ENCODE results near the gene C1QB.

The C1QB gene

DNA sequence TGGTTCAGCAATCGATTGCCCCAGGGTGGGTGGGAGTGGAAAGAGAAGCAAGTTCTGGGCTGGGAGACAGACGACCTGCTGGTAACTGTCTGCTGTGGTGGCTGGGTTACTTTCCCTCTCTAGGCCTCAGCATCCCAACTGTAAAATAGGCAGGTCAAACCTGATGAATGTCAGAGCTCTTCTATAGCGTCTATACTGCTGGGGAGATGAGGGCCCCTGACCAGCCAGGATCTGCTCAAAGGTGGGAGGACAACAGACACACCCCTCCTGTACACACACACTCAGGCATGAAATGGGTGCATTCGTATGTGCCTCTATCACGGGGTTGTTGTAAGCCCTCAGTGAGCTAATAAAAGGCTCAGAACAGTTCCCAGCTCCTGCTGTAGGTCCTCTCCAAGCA, 44.9 kb downstream of the C1QB start:
- TF ChIP-seq ESRRG (CRISPR knock-in tag; IDR thresholded peaks at IDR 0.05) (no peak), ZFP30 (CRISPR knock-in tag; IDR thresholded peaks at IDR 0.05) (no peak), ZNF70 (CRISPR knock-in tag; IDR thresholded peaks at IDR 0.05) (no peak), ZC3H10 (CRISPR knock-in tag; IDR thresholded peaks at IDR 0.05) (no peak), TCF4 (CRISPR knock-in tag; IDR thresholded peaks at IDR 0.05; ENCODE audit: borderline replicate concordance) (no peak), ZNF565 (CRISPR knock-in tag; conservative IDR thresholded peaks at IDR 0.05; ENCODE audit: low read depth) (no peak), ISL1 (CRISPR knock-in tag; IDR thresholded peaks at IDR 0.05) (no peak), BACH2 (CRISPR knock-in tag; IDR thresholded peaks at IDR 0.05; ENCODE audit: borderline replicate concordance) (no peak), ZNF8 (CRISPR knock-in tag; IDR thresholded peaks at IDR 0.05) (no peak), OSR1 (CRISPR knock-in tag; IDR thresholded peaks at IDR 0.05) (no peak), SNAI2 (CRISPR knock-in tag; IDR thresholded peaks at IDR 0.05) (no peak), PATZ1 (CRISPR knock-in tag; IDR thresholded peaks at IDR 0.05; ENCODE audit: borderline replicate concordance) (no peak), RARB (CRISPR knock-in tag; IDR thresholded peaks at IDR 0.05) (no peak), GLIS3 (CRISPR knock-in tag; IDR thresholded peaks at IDR 0.05) (no peak), ZFP3 (CRISPR knock-in tag; IDR thresholded peaks at IDR 0.05) (no peak), PPARA (CRISPR knock-in tag; IDR thresholded peaks at IDR 0.05; ENCODE audit: borderline replicate concordance) (no peak), TOX (CRISPR knock-in tag; IDR thresholded peaks at IDR 0.05; ENCODE audit: borderline replicate concordance) (no peak)
- TF ChIP-seq, protein P1, sequence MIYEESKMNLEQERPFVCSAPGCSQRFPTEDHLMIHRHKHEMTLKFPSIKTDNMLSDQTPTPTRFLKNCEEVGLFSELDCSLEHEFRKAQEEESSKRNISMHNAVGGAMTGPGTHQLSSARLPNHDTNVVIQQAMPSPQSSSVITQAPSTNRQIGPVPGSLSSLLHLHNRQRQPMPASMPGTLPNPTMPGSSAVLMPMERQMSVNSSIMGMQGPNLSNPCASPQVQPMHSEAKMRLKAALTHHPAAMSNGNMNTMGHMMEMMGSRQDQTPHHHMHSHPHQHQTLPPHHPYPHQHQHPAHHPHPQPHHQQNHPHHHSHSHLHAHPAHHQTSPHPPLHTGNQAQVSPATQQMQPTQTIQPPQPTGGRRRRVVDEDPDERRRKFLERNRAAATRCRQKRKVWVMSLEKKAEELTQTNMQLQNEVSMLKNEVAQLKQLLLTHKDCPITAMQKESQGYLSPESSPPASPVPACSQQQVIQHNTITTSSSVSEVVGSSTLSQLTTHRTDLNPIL (CRISPR knock-in tag; IDR thresholded peaks at IDR 0.05; ENCODE audit: low read depth): no peak
- TF ChIP-seq, protein P2, sequence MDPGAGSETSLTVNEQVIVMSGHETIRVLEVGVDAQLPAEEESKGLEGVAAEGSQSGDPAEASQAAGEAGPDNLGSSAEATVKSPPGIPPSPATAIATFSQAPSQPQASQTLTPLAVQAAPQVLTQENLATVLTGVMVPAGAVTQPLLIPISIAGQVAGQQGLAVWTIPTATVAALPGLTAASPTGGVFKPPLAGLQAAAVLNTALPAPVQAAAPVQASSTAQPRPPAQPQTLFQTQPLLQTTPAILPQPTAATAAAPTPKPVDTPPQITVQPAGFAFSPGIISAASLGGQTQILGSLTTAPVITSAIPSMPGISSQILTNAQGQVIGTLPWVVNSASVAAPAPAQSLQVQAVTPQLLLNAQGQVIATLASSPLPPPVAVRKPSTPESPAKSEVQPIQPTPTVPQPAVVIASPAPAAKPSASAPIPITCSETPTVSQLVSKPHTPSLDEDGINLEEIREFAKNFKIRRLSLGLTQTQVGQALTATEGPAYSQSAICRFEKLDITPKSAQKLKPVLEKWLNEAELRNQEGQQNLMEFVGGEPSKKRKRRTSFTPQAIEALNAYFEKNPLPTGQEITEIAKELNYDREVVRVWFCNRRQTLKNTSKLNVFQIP (CRISPR knock-in tag; IDR thresholded peaks at IDR 0.05; ENCODE audit: borderline replicate concordance, low read depth): no peak
- TF ChIP-seq, protein P3, sequence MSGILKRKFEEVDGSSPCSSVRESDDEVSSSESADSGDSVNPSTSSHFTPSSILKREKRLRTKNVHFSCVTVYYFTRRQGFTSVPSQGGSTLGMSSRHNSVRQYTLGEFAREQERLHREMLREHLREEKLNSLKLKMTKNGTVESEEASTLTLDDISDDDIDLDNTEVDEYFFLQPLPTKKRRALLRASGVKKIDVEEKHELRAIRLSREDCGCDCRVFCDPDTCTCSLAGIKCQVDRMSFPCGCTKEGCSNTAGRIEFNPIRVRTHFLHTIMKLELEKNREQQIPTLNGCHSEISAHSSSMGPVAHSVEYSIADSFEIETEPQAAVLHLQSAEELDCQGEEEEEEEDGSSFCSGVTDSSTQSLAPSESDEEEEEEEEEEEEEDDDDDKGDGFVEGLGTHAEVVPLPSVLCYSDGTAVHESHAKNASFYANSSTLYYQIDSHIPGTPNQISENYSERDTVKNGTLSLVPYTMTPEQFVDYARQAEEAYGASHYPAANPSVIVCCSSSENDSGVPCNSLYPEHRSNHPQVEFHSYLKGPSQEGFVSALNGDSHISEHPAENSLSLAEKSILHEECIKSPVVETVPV (CRISPR knock-in tag; IDR thresholded peaks at IDR 0.05): no peak
- no peak for ATAC-seq

GRCh38 chr1:22699681-22700520, 46.9 kb downstream of the C1QB start:
- TF ChIP-seq CSDC2 (CRISPR knock-in tag; IDR thresholded peaks at IDR 0.05) (no peak), RARB (CRISPR knock-in tag; IDR thresholded peaks at IDR 0.05) (no peak), TCF4 (CRISPR knock-in tag; IDR thresholded peaks at IDR 0.05; ENCODE audit: borderline replicate concordance) (no peak), SNAI2 (CRISPR knock-in tag; IDR thresholded peaks at IDR 0.05) (no peak), PPARA (CRISPR knock-in tag; IDR thresholded peaks at IDR 0.05; ENCODE audit: borderline replicate concordance) (no peak), TOX (CRISPR knock-in tag; IDR thresholded peaks at IDR 0.05; ENCODE audit: borderline replicate concordance) (no peak), ZFP30 (CRISPR knock-in tag; IDR thresholded peaks at IDR 0.05) (no peak), ZNF565 (CRISPR knock-in tag; conservative IDR thresholded peaks at IDR 0.05; ENCODE audit: low read depth) (no peak)
- no peak for ATAC-seq

DNA sequence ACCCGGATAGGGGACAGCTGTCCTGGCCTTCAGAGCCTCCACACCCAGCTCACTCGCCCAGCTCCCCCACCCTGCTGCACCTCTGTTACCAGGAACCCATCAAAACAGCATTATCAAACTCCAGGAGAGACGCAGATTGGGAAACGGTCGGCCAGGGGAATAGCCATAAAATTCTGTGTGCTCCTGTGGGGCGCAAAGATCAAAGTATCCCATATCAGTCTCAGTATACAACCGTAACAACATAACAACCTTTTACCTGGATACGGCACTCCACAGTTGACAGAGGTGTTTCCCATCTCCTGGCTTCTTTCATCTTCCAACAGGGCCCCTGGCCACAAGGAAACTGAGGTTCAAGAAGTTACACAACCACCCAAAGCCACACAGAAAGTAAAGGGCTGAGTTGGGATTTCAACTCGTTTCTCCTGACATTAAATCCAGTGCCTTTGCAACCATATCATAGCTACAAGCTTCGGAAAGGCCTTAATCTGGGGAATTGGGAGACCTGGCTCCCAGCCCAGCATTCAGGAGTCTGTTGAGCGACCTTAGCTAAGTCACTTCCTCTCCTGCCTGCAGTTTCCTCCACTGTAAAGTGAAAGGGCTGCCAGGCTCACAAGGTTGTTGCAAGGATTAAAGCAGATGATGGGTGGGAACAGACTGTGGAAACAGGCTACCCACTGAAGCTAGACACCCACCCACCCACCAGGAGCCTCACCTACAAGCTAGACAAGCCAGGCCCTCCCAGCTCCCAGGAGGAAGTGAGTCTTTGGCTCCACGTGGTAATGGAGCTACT, 49.5 kb downstream of the C1QB start:
- ATAC-seq: no peak
- no peak for TF ChIP-seq ESRRG (CRISPR knock-in tag; IDR thresholded peaks at IDR 0.05)
- TF ChIP-seq TCF4 (CRISPR knock-in tag; IDR thresholded peaks at IDR 0.05; ENCODE audit: borderline replicate concordance): no peak
- TF ChIP-seq, protein P1 (CRISPR knock-in tag; IDR thresholded peaks at IDR 0.05; ENCODE audit: low read depth): no peak
- no peak for TF ChIP-seq ZC3H10 (CRISPR knock-in tag; IDR thresholded peaks at IDR 0.05)
- TF ChIP-seq TOX (CRISPR knock-in tag; IDR thresholded peaks at IDR 0.05; ENCODE audit: borderline replicate concordance): no peak
- TF ChIP-seq TSHZ2 (CRISPR knock-in tag; IDR thresholded peaks at IDR 0.05): no peak
- no peak for TF ChIP-seq ZNF8 (CRISPR knock-in tag; IDR thresholded peaks at IDR 0.05)
- TF ChIP-seq SNAI2 (CRISPR knock-in tag; IDR thresholded peaks at IDR 0.05): no peak
- no peak for TF ChIP-seq ZNF565 (CRISPR knock-in tag; conservative IDR thresholded peaks at IDR 0.05; ENCODE audit: low read depth)
- TF ChIP-seq ZFP3 (CRISPR knock-in tag; IDR thresholded peaks at IDR 0.05): no peak
- no peak for TF ChIP-seq PATZ1 (CRISPR knock-in tag; IDR thresholded peaks at IDR 0.05; ENCODE audit: borderline replicate concordance)
